DMS 273 (cell line): ENCODE results near the gene SDF4.

Source experiments
- DNase-seq: peaks from one replicate; lab custom pipeline; 2025; ENCODE audit not compliant: unreplicated experiment; lab: John Stamatoyannopoulos, UW

Gene SDF4

GRCh38 chr1:1229770-1230169 lies 2.0 kb downstream of the SDF4 start:
- DNase-seq = no peak

GRCh38 chr1:1228596-1229321 lies 3.0 kb downstream of the SDF4 start:
- DNase-seq = no peak

DNA sequence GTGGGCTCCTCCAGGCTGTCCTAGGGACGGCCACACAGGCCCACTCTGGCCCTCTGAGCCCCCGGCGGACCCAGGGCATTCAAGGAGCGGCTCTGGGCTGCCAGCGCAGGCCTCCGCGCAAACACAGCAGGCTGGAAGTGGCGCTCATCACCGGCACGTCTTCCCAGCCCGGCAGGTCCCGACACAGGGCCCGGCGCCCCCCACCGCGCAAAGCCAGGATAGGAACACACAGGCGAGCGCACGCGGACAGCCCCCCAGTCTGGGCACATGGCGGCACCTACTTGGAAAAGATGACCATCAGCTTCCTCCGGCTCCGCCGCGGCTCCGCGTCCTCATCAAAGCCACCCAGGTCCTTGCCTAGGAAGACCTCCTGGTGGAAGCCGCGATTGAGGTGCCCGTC lies 3.6 kb downstream of the SDF4 start:
- DNase-seq = no peak

DNA sequence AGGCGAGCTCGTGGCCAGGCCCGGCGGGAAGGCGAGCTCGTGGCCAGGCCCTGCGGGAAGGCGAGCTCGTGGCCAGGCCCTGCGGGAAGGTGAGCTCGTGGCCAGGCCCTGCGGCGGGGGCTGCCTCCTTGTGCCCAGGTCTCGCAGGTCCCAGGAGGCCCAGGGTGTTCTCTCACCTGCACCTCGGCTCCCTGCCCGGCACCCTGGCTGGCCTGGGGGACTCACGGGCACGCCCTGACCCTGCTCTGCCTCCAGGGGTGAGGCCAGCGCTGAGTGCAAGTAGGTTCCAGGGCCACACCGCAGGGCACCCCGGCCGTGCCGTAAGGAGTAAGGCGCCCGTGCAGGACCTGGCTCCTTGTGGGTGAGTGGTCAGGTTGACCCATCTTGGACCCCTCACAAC lies 4.4 kb downstream of the SDF4 start:
- DNase-seq = no peak

GRCh38 chr1:1226566-1227362 lies 5.0 kb downstream of the SDF4 start:
- DNase-seq = no peak

DNA sequence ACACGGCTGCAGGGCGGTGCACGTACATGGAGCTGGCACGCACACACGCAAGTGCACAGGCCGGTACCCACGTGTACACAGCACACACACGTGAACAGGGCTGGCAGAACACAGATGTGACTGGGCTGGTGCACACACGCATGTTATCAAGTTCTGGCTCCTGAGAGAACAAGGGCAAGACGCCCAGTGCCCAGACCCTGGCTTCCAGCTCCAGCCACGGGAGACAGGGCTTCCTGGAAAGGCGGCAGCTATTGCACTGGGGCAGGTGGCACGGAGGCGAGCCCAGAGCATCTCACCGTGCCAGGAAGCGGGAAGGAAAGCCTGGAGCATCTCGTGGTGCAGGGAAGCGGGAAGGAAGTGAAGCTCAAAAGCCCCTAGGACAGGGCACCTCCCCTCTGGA lies 5.9 kb downstream of the SDF4 start:
- DNase-seq = no peak

DNA sequence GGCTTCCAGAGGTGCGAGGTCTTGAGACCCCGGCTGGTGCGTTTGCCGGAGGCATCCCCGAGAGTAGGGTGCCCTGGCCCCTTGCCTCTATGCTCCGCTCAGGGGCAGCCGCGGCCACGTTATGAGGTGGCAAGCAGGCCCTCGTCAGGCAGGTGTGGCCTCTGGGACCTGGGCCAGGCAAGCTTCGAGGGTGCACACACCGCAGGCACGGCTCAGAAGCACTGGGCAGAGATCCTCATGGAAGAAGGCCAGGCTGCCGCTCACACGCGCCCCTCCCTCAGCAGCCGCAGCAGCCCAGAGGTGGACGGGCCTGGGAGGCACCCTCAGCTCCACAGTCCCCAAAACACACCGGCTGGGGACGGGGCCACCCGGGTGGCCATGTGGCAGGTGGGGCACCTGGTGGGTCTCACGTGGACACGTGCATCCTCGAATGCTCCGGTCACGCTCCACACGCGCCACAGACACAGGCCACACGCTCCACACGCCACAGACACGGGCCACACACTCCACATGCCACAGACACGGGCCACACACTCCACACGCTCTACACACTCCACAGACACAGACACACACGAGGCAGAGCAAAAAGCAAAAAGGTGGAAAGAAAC lies 6.5 kb downstream of the SDF4 start:
- no peak for DNase-seq

DNA sequence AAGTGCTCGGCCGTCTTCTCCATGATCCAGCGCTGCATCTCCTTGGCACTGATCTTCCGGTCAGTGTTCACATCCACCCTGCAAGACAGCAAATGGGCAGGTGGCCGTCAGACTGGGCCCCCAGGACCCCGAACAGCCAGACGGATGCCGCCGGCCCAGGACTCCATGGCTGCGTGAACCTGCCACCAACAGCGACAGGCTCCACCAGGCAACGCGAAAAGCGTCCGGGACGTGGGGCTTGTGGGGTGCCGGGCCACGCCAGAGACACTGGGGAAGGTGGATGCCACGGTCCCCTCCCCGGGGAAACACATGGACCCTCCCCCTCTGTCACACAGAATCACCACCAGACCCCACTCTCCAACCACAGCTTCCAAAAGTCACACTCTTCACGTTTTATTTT lies 7.9 kb downstream of the SDF4 start:
- no peak for DNase-seq

- DNase-seq = no peak
Observed at GRCh38 chr1:1223321-1223720, 8.5 kb downstream of the SDF4 start.

DNA sequence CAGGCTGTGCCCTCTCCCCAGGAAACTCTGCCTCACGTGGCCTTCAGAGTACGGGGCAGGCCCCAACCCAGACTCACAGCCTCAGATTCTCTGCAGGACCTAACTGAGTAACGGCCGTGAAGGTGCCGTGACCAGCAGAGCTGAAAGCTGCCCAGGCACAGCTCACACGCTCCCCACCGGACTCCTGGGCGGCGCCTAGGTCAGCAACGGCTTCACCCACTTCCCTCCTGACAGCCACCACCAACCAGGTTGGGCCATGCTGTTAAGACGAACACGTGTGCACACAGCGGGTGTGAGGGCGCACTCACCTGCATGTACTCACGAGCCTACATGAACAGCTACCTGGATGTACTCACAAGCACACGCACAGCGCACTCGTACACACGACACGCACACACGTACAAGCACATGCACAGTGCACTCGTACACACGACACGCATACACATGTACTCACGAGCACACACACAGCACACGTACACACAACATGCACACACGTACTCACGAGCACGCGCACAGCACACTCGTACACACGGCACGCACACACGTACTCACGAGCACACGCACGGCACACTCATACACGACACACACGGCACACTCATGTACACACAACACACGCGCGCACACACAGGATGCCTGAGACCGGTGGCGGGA lies 9.1 kb downstream of the SDF4 start:
- no peak for DNase-seq

GRCh38 chr1:1221887-1222574 lies 9.8 kb downstream of the SDF4 start:
- no peak for DNase-seq

- DNase-seq = no peak
Observed at GRCh38 chr1:1220197-1220596, 11.6 kb downstream of the SDF4 start.

DNA sequence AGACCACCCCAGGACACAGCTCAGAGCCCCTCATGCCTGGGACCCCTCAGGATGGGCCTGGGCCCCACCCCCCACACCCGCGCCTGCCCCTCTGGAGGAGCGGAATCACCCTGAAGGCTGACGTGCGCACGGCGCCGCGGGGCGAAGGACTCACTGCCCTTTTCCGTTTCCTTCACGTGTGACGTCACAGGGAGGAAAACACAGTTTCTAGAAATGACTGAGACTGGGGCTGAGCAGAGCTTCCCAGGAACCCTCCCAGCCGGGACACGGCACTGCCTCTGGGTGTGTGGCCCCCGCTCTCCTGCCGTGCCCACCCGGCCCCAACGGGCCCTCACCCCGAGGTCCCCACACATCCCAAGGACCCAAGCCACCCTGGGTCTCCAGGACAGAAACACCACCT lies 12.5 kb downstream of the SDF4 start:
- DNase-seq = no peak

GRCh38 chr1:1218524-1219200 lies 13.1 kb downstream of the SDF4 start:
- no peak for DNase-seq

DNA sequence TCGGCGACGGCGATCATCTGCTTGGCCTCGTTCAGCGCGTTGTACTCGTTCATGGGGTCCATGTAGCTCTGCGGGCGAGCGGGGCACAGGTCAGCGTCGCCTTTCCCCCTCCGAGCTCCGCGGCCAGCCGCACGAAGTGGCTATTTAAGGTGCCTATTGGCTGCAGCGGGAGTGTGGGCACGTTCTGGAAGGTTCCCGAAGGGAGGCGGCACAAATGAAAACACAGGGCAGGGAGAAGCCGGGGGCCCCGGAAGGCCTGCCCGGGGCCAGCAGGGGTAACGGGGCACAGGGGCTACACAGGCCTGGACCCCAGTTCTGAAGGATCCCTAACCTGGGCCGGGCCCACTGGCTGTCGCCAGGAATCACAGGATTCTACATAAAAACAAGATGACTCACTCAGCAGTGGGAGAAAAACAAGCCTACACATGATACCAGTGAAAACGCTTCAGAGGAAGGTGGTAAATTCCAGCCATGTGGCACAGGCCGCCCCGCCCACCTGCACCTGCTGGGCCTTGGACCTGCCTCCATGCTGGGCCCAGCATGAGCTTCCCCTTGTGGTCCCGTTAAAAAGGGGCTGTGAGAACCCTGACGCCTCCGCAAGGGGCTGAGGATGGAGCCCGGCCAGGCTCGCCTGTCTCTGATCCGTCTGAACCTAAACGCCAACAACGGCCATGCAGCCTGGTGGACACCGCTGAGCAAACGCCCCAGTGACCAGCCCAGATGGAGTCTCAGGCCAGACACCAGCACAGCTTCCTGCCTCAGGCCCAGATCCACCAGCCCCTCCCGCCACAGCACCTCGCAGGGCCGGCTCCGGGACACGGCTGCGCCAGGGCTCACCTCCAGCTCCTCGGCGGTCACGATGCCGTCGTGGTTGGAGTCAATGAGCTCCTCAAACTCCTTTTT lies 13.9 kb downstream of the SDF4 start:
- DNase-seq = no peak

DNA sequence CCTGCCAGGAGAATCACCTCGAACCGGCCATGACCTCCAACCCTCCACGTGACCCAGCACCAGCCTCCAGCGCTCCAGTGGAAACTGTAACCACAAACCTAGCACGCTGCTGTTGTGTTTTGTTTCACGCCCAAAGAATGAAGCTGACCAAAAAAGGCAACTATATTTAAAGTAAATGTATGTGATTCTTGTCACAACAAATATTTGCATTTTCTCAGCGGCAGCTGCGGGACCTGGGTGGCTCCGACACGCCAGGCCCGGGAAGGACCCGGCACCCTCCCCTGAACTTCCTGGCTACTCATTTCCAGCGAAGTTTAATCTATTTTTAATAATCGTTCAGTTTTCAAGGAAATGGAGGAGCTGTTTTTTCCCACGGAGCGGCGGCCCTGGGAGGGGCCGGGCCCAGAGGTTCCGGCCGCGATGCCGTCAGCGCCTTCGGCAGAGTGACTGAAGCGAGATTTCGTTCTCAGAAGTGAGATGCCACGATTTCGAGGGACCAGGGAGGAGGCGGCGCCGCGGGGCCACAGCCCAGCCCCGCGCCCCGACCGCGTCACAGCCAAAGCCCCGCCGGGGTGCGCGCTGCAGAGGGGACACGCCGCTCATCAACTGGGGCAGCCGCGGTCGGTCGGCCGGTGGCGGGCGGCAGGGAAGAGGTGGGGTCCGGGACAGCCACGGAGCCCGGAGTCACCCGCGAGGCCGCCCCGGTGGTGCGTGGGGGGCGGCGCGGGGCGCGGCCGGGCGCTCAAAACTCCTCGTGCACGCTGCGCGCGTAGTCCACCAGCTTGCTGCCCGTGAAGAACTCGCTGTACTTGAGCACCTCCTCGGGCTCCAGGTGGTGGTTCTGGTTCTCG lies 14.8 kb downstream of the SDF4 start:
- DNase-seq = no peak

GRCh38 chr1:1215881-1216605 lies 15.8 kb downstream of the SDF4 start:
- DNase-seq = no peak

DNA sequence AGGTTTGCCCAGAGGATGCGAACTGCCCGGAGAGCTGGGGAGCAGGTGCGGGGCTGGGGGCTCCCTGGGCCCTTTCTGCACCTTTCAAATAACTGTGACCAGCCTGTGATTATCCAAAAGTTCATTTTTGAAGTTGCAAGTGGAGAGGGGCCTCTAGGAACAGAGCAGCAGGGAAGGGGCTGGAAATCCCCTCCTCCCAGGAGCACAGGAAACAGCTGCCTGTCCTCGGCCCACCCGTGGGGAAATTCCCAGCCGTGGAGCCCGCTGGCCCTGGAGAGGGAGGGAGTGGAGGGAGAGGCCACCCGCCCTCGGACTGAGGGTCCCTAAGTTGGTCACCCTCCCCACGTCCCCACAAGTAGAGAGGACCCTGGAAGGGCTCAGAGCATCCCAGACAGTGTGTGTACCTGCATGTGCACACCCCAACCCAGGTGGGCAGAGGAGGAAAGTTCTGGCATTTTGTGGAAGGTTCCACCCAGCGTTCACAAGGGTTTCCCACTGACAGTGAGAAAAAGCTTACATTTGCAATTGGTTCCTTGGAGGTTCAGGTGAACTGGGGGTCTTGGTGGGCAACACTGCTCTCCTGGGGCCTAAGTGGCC lies 16.6 kb downstream of the SDF4 start:
- DNase-seq = no peak
